Endothelial cell of umbilical vein (primary cell): Measurements from ENCODE around the gene RTBDN. TPM values are rescaled to one million over a fixed set of nuclear protein-coding genes. Genes with fewer than 3 reads are reported as not detected.

Source experiments
- BruUV-seq: library from RNA; stranded (reverse); fragments of 400-500 nt; replicated peaks from 2 replicates; lab custom pipeline; 2021; lab: Mats Ljungman, UMichigan
- CTCF ChIA-PET: fragments of 300-600, 350-600 bp; sonication (Branson Sonifier 250); formaldehyde crosslinking; loops from one replicate; lab custom pipeline; 2021; ENCODE audit warnings: antibody characterized with exemption, inconsistent platforms; lab: Charles Lee
- POLR2A ChIA-PET: fragments of 300-600, 350-600 bp; sonication (Branson Sonifier 250); formaldehyde crosslinking; loops from one replicate; lab custom pipeline; 2021; ENCODE audit warnings: antibody characterized with exemption, inconsistent platforms; lab: Charles Lee
- DNase-seq: peaks from one replicate; pipeline ENCODE4 v3.0.0-alpha.2; 2011; ENCODE audit warnings: low read depth, low spot score
- FAIRE-seq: peaks from 2 replicates; lab custom pipeline; 2011; peaks lifted over from hg19 to GRCh38; lab: Jason Lieb, UNC
- H2AFZ ChIP-seq: 2 replicates; pipeline ENCODE4 v1.6.0; 2012; ENCODE audit warnings: low read depth, low read length, control low read depth, inconsistent platforms
- H3K27ac ChIP-seq: 2 replicates; pipeline ENCODE4 v1.5.1; 2011; ENCODE audit warnings: low read depth, mild to moderate bottlenecking, control low read depth, low read length, moderate library complexity; ENCODE audit not compliant: insufficient read depth
- H3K27me3 ChIP-seq, 2 experiments: 2 replicates each; pipeline versions ENCODE4 v1.6.0 to v1.6.1; 2011; ENCODE audit warnings: low read length in 2 of 2, mixed read lengths in 1 of 2; ENCODE audit not compliant: control insufficient read depth in 2 of 2, insufficient read depth in 2 of 2
- H3K36me3 ChIP-seq, 2 experiments: 2 replicates in 1 of 2; 3 replicates in 1 of 2; pipeline ENCODE4 v1.5.1; 2011; ENCODE audit warnings: low read length in 2 of 2, mild to moderate bottlenecking in 1 of 2, moderate library complexity in 1 of 2; ENCODE audit not compliant: control insufficient read depth in 2 of 2, insufficient read depth in 2 of 2; ENCODE audit errors: extremely low read depth in 1 of 2
- H3K4me1 ChIP-seq: 3 replicates; pipeline ENCODE4 v1.5.1; 2011; ENCODE audit warnings: mild to moderate bottlenecking, low read length; ENCODE audit not compliant: control insufficient read depth, insufficient read depth; ENCODE audit errors: extremely low read depth
- H3K4me2 ChIP-seq: 2 replicates; pipeline ENCODE4 v1.6.1; 2011; ENCODE audit warnings: low read length, control low read depth, mixed read lengths; ENCODE audit not compliant: insufficient read depth
- H3K4me3 ChIP-seq, 3 experiments: fragments of 200-600 bp in 1 of 3; sonication (generic), shearing (Covaris generic) in 1 of 3; replicated peaks in 1 of 3; 2 replicates each; pipeline ENCODE4 v1.5.1; 2011 to 2016; ENCODE audit warnings: control low read depth in 3 of 3, low read length in 3 of 3, mild to moderate bottlenecking in 2 of 3, inconsistent platforms in 1 of 3, low read depth in 1 of 3, moderate library complexity in 1 of 3; ENCODE audit not compliant: insufficient read depth in 1 of 3
- H3K79me2 ChIP-seq: 2 replicates; pipeline ENCODE4 v1.6.0; 2012; ENCODE audit warnings: low read length, inconsistent platforms; ENCODE audit not compliant: control insufficient read depth, insufficient read depth
- H3K9ac ChIP-seq: replicated peaks from 2 replicates; pipeline ENCODE3; 2011; ENCODE audit warnings: low read length, control low read depth; ENCODE audit not compliant: insufficient read depth; ENCODE audit errors: extremely low read depth
- H3K9me1 ChIP-seq: replicated peaks from 3 replicates; pipeline ENCODE4 v1.6.0; 2011; ENCODE audit warnings: mild to moderate bottlenecking, low read length; ENCODE audit not compliant: control insufficient read depth, insufficient read depth; ENCODE audit errors: extremely low read depth
- H3K9me3 ChIP-seq: replicated peaks from 2 replicates; pipeline ENCODE4 v1.5.1; 2012; ENCODE audit warnings: low read length, inconsistent platforms; ENCODE audit not compliant: control insufficient read depth, insufficient read depth
- H4K20me1 ChIP-seq: replicated peaks from 2 replicates; pipeline ENCODE3; 2011; ENCODE audit warnings: mild to moderate bottlenecking, low read length; ENCODE audit not compliant: control insufficient read depth, insufficient read depth; ENCODE audit errors: extremely low read depth
- CTCF ChIP-seq, 2 donors: IDR thresholded peaks; 1 replicate in 1 of 2; 2 replicates in 1 of 2; pipeline ENCODE4 v1.5.1; 2011; ENCODE audit warnings: low read length in 2 of 2, mild to moderate bottlenecking in 2 of 2, moderate library complexity in 2 of 2, control low read depth in 1 of 2, inconsistent platforms in 1 of 2, low read depth in 1 of 2; ENCODE audit not compliant: insufficient read depth in 1 of 2; ENCODE audit errors: extremely low read depth in 1 of 2
- EZH2 ChIP-seq: IDR thresholded peaks from 2 replicates; pipeline ENCODE4 v1.6.1; 2012; ENCODE audit warnings: borderline replicate concordance, low read depth, mild to moderate bottlenecking, moderate library complexity, low read length, inconsistent platforms; ENCODE audit not compliant: severe bottlenecking
- FOS ChIP-seq: IDR thresholded peaks from 2 replicates; pipeline ENCODE4 v1.6.1; 2011; ENCODE audit warnings: mild to moderate bottlenecking, low read length, moderate library complexity, borderline replicate concordance; ENCODE audit not compliant: insufficient read depth
- GATA2 ChIP-seq: IDR thresholded peaks from 2 replicates; pipeline ENCODE4 v1.7.0; 2011; ENCODE audit warnings: low read depth, mild to moderate bottlenecking, moderate library complexity, mixed read lengths, low read length; ENCODE audit not compliant: insufficient read length, insufficient read depth
- JUN ChIP-seq: IDR thresholded peaks from 2 replicates; pipeline ENCODE4 v1.6.1; 2011; ENCODE audit warnings: borderline replicate concordance, low read depth; ENCODE audit not compliant: insufficient read length, insufficient read depth
- MAX ChIP-seq: IDR thresholded peaks from 2 replicates; pipeline ENCODE4 v1.6.1; 2011; ENCODE audit not compliant: insufficient read depth, insufficient read length
- MYC ChIP-seq: IDR thresholded peaks from one replicate; pipeline ENCODE4 v1.6.1; 2011; ENCODE audit warnings: mild to moderate bottlenecking, low read depth, low read length
- POLR2A ChIP-seq: IDR thresholded peaks from 2 replicates; pipeline ENCODE4 v1.6.1; 2012; ENCODE audit warnings: low read depth, mild to moderate bottlenecking, control low read depth, low read length
- POLR2AphosphoS5 ChIP-seq: IDR thresholded peaks from 2 replicates; pipeline ENCODE4 v1.6.1; 2012; ENCODE audit warnings: low read depth, mild to moderate bottlenecking, control low read depth, low read length, moderate library complexity; ENCODE audit not compliant: insufficient read depth
- dilution Hi-C: fragments of 300-500 bp; cut with MboI; formaldehyde crosslinking; loops from one replicate; pipeline ENCODE4 v1.15.0; 2019; ENCODE audit warnings: low sequenced_read_pairs; ENCODE audit not compliant: extremely low pct_ligation_motif_present
- intact Hi-C: fragments of 100-400 bp; cut with micrococcal nuclease; formaldehyde crosslinking; loops from one replicate; pipeline ENCODE4 v1.10.0; 2022
- polyA plus RNA-seq, 4 experiments: library from polyadenylated mRNA; depleted of rRNA in 3 of 4; stranded (reverse) in 3 of 4; unstranded in 1 of 4; fragments of >200 nt; gene quantifications; 2 replicates each; pipeline versions ENCODE4 v1.2.1 to v1.2.3, GENCODE V29; 2011 to 2012; ENCODE audit warnings: missing spikeins in 1 of 4
- total RNA-seq: library from RNA; stranded (reverse); gene quantifications from 2 replicates; pipeline ENCODE4 v1.2.3, GENCODE V29; 2021

RTBDN gene
- total and polyA plus RNA-seq, 2 donors (not counting 3 experiments of a cell fraction or from before 2014, with no cell fraction given): not detected

GRCh38 chr19:12787458-12787857 lies 46.9 kb downstream of the RTBDN start:
- CTCF ChIA-PET: interaction anchor here (1.3 to 4.7 kb wide), 3 partner anchors 9 to 27 kb away, joined by 3 to 48 read pairs (median 7); no protein-coding TSS in a partner anchor
- POLR2A ChIA-PET: no interaction called here
- Histone ChIP-seq H3K27me3 (no peaks in the 10 kb centered on the region), H4K20me1 (no peaks in the 10 kb centered on the region), H3K79me2 (peaks cover 8% of the 10 kb centered on the region), H3K27ac (no peak overlapping the region), H3K4me1 (peaks cover 31% of the 10 kb centered on the region), H3K4me2 (no peak overlapping the region), H3K36me3 (no peaks in the 10 kb centered on the region), H3K4me3 (no peak overlapping the region), H3K9me3 (no peaks in the 10 kb centered on the region), H3K9ac (no peak overlapping the region), H2AFZ (no peak overlapping the region), H3K9me1 (no peaks in the 10 kb centered on the region)
- TF ChIP-seq POLR2A (no peak), CTCF (IDR thresholded peaks at IDR 0.05; ENCODE audit: extremely low read depth in 1 of 2, insufficient read depth in 1 of 2, low read depth in 1 of 2, low read length in 2 of 2) (no peak), EZH2 (no peak), JUN (no peak)
- FAIRE-seq: no peak
- no peak for DNase-seq
- dilution Hi-C loops (no loop called here), intact Hi-C loops (loop anchor here (10.0 kb wide), 1 partner anchor 147 kb away; the partner anchor contains the start of genes CALR and FARSA)
- BruUV-seq: no TSS peak

- Histone ChIP-seq H3K36me3 (no peaks in the 10 kb centered on the region), H3K4me1 (peaks cover 34% of the 10 kb centered on the region), H3K9ac (no peak overlapping the region), H3K4me2 (no peak overlapping the region), H3K9me1 (no peaks in the 10 kb centered on the region), H4K20me1 (no peaks in the 10 kb centered on the region), H3K27me3 (no peaks in the 10 kb centered on the region), H3K9me3 (no peaks in the 10 kb centered on the region), H3K27ac (no peak overlapping the region), H2AFZ (no peak overlapping the region), H3K79me2 (peaks cover 3% of the 10 kb centered on the region), H3K4me3 (no peak overlapping the region)
- TF ChIP-seq POLR2AphosphoS5 (no peak), JUN (no peak), GATA2 (no peak), MYC (no peak), MAX (no peak), FOS (no peak), EZH2 (no peak), POLR2A (no peak), CTCF (IDR thresholded peaks at IDR 0.05; ENCODE audit: extremely low read depth in 1 of 2, insufficient read depth in 1 of 2, low read depth in 1 of 2, low read length in 2 of 2) (no peak)
- ChIA-PET CTCF (interaction anchor here (1.7 to 4.7 kb wide), 2 partner anchors 9 kb away, joined by 7 to 48 read pairs; no protein-coding TSS in a partner anchor), POLR2A (no interaction called here)
- FAIRE-seq (no peak), DNase-seq (no peak)
- BruUV-seq: no TSS peak
- intact Hi-C loops (loop anchor here (10.0 kb wide), 1 partner anchor 148 kb away; the partner anchor contains the start of genes CALR and FARSA), dilution Hi-C loops (no loop called here)
Measured at GRCh38 chr19:12786952-12787351, 47.4 kb downstream of the RTBDN start.
